ENCODE results near the gene ADRA2C.

DNA sequence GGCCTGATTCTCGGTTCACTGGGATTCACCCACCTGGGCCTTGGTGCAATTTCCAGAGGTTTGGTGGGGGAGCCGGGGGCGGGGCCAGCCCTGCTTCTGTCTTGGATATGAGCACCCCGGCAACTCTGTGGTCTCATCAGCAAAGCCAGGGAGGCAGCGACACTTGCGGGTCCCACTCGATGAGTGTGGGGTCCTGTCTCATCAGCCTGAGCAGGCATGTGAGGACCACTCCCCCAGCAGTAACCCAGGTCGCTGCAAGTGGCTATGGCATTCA, 19.0 kb downstream of the ADRA2C start:
- TF ChIP-seq TAF1 (IDR thresholded peaks at IDR 0.05; ENCODE audit: borderline replicate concordance, insufficient read depth, low read length) = no peak
- TF ChIP-seq, protein P1, sequence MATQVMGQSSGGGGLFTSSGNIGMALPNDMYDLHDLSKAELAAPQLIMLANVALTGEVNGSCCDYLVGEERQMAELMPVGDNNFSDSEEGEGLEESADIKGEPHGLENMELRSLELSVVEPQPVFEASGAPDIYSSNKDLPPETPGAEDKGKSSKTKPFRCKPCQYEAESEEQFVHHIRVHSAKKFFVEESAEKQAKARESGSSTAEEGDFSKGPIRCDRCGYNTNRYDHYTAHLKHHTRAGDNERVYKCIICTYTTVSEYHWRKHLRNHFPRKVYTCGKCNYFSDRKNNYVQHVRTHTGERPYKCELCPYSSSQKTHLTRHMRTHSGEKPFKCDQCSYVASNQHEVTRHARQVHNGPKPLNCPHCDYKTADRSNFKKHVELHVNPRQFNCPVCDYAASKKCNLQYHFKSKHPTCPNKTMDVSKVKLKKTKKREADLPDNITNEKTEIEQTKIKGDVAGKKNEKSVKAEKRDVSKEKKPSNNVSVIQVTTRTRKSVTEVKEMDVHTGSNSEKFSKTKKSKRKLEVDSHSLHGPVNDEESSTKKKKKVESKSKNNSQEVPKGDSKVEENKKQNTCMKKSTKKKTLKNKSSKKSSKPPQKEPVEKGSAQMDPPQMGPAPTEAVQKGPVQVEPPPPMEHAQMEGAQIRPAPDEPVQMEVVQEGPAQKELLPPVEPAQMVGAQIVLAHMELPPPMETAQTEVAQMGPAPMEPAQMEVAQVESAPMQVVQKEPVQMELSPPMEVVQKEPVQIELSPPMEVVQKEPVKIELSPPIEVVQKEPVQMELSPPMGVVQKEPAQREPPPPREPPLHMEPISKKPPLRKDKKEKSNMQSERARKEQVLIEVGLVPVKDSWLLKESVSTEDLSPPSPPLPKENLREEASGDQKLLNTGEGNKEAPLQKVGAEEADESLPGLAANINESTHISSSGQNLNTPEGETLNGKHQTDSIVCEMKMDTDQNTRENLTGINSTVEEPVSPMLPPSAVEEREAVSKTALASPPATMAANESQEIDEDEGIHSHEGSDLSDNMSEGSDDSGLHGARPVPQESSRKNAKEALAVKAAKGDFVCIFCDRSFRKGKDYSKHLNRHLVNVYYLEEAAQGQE (IDR thresholded peaks at IDR 0.05; ENCODE audit: insufficient read depth in 1 of 2, low read depth in 2 of 2, low read length in 2 of 2) = no peak
